ENCODE measurements around the gene ZNF629.

GRCh38 chr16:30808146-30808545, 21.1 kb upstream of the ZNF629 start:
- no peak for TF ChIP-seq EZH2 (IDR thresholded peaks at IDR 0.05; ENCODE audit: insufficient read depth, poor library complexity, severe bottlenecking)
- no peak for TF ChIP-seq EZH2phosphoT487 (IDR thresholded peaks at IDR 0.05; ENCODE audit: insufficient read depth, low read depth)
